ENCODE measurements around the gene G6PC2. TPM values are rescaled to one million over a fixed set of nuclear protein-coding genes. Genes with fewer than 3 reads are reported as not detected.

The G6PC2 gene
- total RNA-seq, 1 donor from 2014 or later = not detected

- ATAC-seq (ENCODE audit: low read depth) = no peak
- no peak for TF ChIP-seq CTCF (IDR thresholded peaks at IDR 0.05)
- no peaks in the 10 kb centered on the region for H3K36me3 Mint-ChIP-seq (ENCODE audit: low read depth)
- ChIA-PET CTCF (no interaction called here), POLR2A (no interaction called here)
- intact Hi-C loops (cut with micrococcal nuclease) = no loop called here
- H3K27me3 Mint-ChIP-seq = no peaks in the 10 kb centered on the region
- no peak overlapping the region for H3K4me3 Mint-ChIP-seq
- no peak overlapping the region for H3K27ac Mint-ChIP-seq
- H3K4me1 Mint-ChIP-seq = no peaks in the 10 kb centered on the region
- peaks cover 13% of the 10 kb centered on the region for H3K9me3 Mint-ChIP-seq
- no peak for DNase-seq
These were observed 51.3 kb downstream of the G6PC2 start for GRCh38 chr2:168952424-168952823.

- POLR2A ChIA-PET = no interaction called here
- H3K4me3 Mint-ChIP-seq = no peak overlapping the region
- ATAC-seq (ENCODE audit: low read depth) (no peak), DNase-seq (no peak)
- H3K27ac Mint-ChIP-seq = no peak overlapping the region
- H3K4me1 Mint-ChIP-seq = no peaks in the 10 kb centered on the region
- CTCF ChIA-PET = no interaction called here
- no peak for TF ChIP-seq CTCF (IDR thresholded peaks at IDR 0.05)
- H3K9me3 Mint-ChIP-seq = peaks cover 12% of the 10 kb centered on the region
- intact Hi-C loops (cut with micrococcal nuclease) = no loop called here
- no peaks in the 10 kb centered on the region for H3K27me3 Mint-ChIP-seq
- no peaks in the 10 kb centered on the region for H3K36me3 Mint-ChIP-seq (ENCODE audit: low read depth)
These were observed 53.2 kb downstream of the G6PC2 start for GRCh38 chr2:168954256-168954655.

- DNase-seq (no peak), ATAC-seq (ENCODE audit: low read depth) (no peak)
- Mint-ChIP-seq H3K4me1 (no peaks in the 10 kb centered on the region), H3K36me3 (ENCODE audit: low read depth) (no peaks in the 10 kb centered on the region), H3K4me3 (no peak overlapping the region), H3K27ac (no peak overlapping the region), H3K27me3 (no peaks in the 10 kb centered on the region), H3K9me3 (peaks cover 9% of the 10 kb centered on the region)
- no peak for TF ChIP-seq CTCF (IDR thresholded peaks at IDR 0.05)
- POLR2A ChIA-PET = no interaction called here
- intact Hi-C loops (cut with micrococcal nuclease) = no loop called here
- CTCF ChIA-PET = no interaction called here
These were observed 54.2 kb downstream of the G6PC2 start for GRCh38 chr2:168955321-168955720.

GRCh38 chr2:168956392-168956791, 55.3 kb downstream of the G6PC2 start:
- Mint-ChIP-seq H3K36me3 (ENCODE audit: low read depth) (no peaks in the 10 kb centered on the region), H3K4me3 (no peak overlapping the region), H3K9me3 (peaks cover 9% of the 10 kb centered on the region), H3K27ac (no peak overlapping the region), H3K4me1 (no peaks in the 10 kb centered on the region), H3K27me3 (no peaks in the 10 kb centered on the region)
- intact Hi-C loops (cut with micrococcal nuclease) = no loop called here
- POLR2A ChIA-PET = no interaction called here
- CTCF ChIA-PET = interaction anchor here (2.7 kb wide), 1 partner anchor 175 kb away, joined by 16 read pairs; no protein-coding TSS in a partner anchor
- TF ChIP-seq CTCF (IDR thresholded peaks at IDR 0.05) = no peak
- DNase-seq (no peak), ATAC-seq (ENCODE audit: low read depth) (no peak)

Other genes with a start within 250 kb of the G6PC2 start
- 0.07 TPM in 1 of 2 replicates, not detected in the other for gene NOSTRIN, start 98.7 kb upstream of the G6PC2 start, total RNA-seq
- 0.18 and 0.95 TPM in 2 replicates for gene SPC25, start 10.9 kb upstream of the G6PC2 start, total RNA-seq
- 0.05 TPM in 1 of 2 replicates, not detected in the other for gene ABCB11, start 130.0 kb downstream of the G6PC2 start, total RNA-seq
- 0.71 and 1.2 TPM in 2 replicates for gene DHRS9, start 168.3 kb downstream of the G6PC2 start, total RNA-seq